ENCODE data around the gene LAIR1. TPM values are rescaled to one million over a fixed set of nuclear protein-coding genes. Genes with fewer than 3 reads are reported as not detected.
"Not testable (repeated sequence)": the region's sequence is repeated elsewhere in the genome, so short reads cannot be mapped to it uniquely, and the experiment has no call there.

The LAIR1 gene
- total RNA-seq, 1 experiment from 2014 or later: not detected

DNA sequence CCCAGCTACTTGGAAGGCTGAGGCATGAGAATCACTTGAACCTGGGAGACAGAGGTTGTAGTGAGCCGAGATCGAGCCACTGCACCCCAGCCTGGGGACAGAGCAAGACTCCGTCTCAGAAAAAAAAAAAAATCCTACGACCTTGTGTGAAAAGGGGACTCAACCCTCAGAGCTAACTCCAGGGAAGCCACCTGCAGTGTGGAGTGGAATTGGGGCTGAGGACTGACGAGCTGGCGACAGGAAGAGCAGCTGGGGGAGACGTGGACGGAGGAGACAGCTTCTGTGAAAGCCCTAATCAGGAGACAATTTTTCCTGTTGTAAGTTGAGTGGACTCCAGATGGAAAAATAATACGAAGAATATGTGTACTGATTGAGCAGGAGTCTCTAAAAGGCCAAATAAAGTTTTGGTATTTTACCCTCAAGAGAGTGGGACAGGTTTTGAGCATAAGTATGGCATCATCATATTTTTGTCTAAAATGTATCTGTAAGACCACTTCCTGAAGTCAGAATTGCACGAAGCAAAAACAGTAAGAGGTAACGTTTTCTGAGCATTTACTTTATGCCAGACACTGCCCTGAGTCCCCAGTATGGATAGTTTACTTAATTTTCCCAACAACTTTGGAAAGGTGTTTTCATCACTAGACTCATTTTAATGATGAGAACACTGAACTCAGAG is 12.0 kb upstream of the LAIR1 start:
- DNase-seq (ENCODE audit: low read depth): no peak

DNA sequence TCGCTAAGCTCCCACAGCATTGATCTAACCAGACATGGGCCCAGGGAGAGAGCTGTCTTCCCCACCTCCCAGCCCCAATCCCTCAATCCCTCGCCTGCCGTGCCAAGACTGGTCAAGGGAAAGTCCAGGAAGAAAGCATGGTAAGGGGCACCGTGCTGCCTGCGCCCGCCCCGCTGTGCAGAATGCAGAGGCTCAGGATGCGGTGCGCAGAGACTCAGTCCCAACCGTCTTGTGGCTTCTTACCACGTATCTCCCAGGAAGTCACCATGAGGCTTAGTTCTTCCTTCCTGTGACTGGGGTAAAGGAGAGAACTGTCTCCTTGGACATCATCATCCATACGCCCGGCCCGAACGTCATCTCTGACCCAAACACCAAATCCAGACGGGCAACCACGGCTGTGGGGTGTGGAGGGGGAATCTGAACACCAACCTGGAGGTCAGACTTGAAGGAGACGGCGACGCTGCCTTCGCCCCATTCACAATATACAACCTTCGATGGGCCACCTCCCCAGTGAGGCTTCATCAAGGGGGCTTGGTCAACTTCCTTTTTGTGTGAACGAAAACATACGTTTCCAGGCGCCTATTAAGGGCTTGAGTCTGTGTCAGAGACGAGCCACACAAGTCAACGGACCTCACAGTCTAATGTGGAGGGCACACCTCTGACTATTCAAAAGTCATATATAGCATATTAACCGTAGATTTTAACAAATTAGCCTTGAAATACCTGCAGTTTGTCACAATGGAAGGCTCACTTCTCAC is 10.6 kb upstream of the LAIR1 start:
- DNase-seq (ENCODE audit: low read depth): not testable (repeated sequence)

DNA sequence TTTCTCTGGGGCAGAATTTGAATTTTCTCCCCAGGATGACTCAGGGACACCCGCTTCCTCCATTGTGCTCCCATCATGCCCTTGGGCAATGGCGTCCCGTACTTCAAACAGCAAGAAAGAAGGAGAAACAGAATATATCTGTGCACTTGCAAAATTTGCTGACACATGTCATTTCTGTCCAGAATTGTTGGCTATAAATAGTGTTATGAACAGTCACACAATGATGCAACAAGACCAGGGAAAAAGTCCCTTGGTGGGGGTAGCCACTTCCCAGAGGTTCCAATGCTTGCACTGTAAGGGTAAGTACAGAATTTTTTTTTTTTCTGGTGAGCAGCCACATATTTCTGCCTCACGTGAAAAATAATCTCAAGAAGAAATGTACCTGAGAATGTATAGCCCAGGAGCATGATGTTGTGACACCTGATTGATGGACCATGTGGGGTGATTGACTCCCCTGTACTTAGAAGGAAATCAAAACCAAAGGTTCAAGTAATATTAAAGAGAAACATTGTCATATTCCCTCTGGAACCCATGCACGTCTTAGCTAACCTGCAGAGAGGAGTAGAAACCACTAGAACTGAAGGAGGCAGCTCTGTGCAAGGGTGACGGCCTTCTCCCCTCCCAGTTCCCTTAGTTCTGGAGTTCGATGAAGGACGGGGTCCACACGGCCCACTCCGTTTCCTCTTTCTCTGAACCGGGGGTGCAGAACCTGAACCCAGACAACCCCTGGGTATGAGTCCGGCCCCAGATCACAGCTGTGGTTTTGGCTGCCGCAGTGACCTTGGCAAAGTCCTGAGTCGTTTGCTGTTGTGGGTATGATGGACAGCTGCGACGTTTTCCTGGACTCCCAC is 9.3 kb upstream of the LAIR1 start:
- DNase-seq (ENCODE audit: low read depth): no peak

DNA sequence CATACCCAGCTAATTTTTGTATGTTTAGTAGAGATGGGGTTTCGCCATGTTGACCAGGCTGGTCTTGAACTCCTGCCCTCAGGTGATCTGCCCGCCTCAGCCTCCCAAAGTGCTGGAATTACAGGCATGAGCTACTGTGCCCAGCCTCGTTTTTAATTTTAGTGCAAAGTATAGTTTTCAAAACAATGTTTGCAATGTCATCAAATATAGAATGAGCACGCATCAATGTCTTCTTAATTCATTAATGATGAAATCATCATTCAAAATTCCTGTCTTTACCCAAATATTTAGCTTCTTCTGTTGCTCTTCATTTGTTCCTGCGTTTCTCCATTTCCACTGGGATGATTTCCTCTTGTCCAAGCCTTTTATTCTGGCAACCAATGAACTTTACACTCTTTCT is 6.7 kb upstream of the LAIR1 start:
- DNase-seq (ENCODE audit: low read depth): not testable (repeated sequence)

DNA sequence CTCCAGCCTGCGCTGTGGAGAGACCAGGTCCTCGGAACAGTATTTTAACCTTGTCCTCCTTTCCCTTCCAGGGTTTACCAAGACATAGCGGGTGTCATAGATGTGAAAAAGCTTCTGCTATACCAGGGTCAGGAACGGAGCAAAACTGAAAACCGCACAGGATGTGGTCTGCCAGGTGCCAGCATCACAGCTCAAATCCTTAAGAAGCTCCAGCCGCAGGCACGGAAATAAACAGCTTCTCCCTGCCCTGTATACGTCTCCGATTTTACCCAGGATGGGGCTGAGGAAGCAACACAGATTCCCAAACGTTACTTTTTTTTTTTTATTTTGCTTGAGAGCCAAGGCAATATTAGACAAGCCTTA is 5.7 kb upstream of the LAIR1 start:
- DNase-seq (ENCODE audit: low read depth): not testable (repeated sequence)

DNA sequence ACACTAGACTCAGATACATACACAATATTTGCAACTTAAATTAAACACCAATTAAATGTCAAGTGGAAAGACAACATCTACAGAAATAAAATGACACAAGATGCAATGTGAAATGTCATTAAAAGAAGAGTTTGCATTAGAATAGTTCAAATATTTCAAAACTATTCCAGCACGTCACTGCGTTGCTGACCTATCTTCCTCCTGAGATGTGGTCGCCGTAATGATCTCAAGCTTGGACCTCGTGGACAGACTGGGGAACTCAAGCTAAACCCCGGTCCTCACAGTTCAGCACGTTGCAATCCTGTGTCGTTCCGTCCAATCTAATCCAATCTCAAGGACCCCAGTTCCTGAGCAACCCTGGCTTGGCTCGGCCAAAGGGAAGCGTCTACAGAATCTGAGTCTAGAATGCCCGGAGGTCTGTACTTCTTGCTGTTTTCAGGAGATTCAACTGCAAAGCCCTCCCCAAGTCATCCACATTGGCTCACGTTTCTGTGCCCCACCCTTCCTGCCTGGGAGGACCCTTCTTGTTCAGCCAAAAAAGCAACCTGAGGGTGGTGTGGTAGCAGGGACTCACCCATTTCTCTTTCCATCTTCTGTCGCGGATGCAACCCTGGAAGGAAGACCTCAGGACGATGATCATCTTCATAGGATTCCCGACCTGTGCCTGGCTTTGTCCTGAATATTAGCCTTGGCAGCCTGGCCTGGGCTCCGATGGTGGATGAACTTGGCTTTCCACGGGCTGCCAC is 5.1 kb upstream of the LAIR1 start:
- DNase-seq (ENCODE audit: low read depth): not testable (repeated sequence)

DNA sequence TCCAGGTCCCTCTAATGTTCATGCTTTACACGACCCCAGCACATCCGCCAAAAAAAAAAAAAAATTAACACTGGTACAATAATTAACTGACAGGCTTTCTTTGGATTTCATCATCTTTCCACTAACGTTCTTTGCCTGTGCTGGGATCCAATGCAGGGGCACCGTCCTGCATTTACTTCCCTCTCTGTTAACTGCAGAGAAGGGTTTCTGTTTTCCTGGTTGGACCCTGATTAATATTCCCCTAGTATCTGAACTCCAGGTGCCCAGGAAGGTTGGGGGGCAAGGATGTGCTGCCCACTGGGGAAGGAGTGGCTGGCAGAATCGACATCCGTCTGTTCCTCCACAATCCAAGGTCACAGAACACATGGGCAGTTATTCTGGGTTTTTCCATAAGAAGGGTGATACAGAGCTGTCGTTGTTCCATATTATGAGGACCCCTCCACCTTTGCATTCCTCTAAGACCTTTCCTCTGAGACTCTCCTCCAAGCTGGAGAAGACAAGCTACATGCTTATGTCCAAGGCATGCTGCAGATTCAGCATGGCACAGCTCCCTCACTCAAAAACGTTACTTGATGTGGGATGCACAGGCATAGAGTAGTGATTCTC is 4.5 kb upstream of the LAIR1 start:
- DNase-seq (ENCODE audit: low read depth): no peak

DNA sequence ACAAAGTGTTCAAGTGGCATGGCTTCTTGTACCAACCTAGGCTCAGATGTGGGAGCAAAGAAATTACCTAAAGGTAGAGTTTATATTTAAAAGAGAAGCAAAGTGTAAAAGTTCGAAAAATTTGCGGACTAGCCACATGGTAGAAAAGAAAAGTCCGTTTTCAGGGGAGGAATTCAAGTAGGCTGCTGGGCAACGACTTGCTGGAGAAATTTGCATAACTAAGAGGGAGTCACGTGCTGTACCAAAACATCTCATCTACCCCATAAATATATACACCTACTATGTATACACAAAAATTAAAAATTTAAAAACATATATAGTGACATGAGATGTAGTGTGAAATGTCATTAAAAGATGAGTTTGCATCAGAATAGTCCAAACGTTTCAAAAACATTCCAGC is 2.1 kb upstream of the LAIR1 start:
- no peak for DNase-seq (ENCODE audit: low read depth)

DNA sequence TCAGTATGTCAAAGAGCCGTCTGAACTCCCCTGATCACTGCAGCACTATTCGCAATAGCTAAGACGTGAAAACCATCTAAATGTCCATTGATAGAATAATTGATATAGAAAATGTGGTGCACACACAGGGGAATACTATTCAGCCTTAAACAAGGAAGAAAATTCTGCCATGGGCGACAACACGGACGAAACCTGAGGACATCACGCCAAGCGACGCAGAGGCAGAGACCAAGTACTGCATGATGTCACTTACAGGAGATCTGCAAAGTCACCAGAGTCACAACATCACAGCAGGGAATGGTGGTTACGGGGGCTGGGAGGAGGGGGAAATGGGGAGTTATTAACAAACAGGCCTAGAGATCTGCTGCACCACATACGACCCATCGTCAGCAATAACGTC is 1.1 kb upstream of the LAIR1 start:
- not testable (repeated sequence) for DNase-seq (ENCODE audit: low read depth)

DNA sequence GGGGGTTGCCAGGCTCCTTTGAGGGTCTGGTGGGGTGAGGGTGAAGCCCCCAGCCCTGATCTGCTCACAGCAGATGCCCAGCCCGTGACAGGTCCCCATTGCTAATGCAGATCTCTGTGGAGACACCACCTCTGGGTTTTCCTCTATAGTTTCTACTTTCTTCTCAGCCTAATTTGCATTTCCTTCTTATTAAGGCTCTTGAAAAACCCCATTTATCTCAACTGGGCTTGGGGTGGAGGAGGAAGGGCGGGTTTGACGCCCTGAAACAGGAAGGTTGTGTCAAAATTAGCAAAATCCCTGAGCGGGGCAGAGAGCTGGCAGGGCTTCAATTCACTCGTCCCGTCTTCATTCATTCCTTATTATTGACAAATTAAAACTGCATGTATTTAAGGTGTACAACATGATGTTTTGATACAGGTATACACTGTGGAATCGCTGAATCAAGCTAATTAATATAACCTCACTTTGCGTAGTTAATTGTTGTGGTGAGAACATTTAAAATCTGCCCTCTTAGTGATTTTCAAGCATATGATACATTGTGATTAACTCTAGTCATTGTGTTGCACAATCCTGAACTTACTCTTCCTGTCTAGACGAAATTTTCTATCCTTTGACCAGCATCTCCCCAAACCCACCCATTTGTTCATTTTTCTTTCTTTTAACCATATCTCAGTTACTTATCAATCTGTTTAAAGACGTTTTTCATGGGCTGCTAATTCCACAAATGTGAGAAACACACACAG is 2.9 kb downstream of the LAIR1 start:
- DNase-seq (ENCODE audit: low read depth): not testable (repeated sequence)

DNA sequence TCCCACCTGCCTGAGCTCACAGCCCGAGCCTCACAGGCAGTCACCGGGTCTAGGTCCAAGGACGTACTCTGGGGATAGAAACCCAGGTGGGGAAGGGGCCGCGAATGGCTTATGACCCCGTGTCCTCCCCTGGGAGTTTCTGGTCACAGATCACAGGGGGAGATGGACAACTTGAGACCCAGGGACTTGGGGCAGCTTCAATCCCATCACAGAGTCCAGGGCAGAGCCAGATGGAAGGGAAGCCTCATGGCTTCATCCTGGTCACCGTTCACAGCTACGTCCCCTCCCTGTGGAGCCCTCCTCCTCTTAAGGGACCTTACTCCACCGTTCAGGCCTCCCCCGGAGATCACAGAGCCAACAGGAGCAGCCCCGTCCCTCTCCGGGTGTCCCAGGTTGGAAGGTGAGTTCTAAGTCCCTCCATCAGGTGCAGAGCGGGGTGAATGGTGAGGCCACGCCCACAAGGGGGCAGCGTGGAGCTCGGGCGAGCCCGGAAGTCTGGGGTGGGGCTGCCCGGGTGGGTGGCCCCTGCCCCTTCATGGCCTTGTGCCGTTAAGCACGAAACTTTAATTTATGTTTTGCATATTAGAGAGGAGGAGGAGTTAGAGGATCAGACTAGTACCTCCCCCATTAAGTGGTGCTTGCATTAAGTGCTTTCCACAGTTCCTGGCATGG is 5.4 kb downstream of the LAIR1 start:
- not testable (repeated sequence) for DNase-seq (ENCODE audit: low read depth)

DNA sequence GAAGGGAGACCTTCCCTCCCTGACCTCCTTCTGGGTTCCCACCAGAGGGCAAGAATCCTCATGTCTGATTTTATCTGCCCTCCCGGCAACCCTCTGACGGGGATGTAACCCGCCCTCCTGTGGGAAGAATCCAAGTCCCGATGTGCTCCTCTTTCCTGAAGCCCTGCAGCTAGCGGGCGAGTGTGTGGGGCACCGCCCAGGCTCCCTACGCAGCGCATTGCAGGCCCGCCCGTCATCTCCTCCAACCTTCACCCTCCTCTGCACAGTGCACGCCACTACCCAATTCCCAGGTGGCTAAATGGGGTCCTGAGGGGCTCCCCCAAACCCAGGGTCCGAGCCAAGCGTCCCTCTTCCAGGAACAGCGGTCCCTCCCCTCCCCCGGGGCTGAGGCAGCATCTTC is 7.3 kb downstream of the LAIR1 start:
- no peak for DNase-seq (ENCODE audit: low read depth)

DNA sequence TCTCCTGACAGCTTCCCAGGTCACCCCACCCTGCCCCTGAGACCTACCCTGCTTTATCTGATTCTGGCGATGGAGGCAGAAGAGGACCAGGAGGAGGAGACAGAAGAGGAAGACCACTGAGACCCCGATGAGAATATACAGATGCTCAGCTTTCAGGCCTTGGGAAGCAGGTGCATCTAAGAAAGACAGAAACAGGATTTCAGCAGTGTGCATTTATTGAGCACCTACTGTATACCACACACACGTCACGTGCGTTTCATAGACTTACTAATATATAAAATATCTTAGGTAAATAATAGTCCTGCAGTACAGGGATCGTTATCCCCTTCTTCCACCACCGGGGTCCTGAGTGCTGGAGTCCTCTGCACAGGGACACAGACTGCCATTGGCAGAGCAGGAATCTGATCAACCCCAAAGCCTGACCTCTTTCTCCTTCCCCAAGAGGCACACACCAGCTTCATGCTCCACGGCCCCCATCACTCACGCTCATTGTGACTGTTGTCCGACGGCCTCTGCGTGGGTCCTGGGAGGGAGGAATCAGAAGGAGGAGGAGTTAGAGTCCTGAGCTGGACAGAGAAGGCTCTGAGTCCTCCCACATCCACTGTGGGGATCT is 8.2 kb downstream of the LAIR1 start:
- DNase-seq (ENCODE audit: low read depth): no peak

DNA sequence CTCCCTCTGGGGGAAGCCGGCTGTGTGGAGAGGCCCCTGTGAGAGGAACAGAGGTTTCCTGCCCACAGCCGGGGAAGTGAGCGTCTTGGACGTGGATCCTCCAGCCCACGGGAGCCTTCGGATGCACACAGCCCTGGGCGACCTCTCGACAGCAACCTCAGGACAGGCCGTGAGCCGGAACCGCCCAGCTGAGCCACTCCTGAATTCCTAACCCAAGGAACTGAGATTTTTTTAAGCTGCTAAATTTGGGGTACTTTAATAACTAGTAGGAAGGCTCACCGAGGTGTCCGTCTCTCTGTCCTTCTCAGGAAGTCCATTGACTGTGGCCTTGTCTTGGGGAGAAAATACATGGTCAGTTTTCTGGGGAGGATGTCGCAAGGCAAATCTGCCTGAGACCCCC is 9.1 kb downstream of the LAIR1 start:
- DNase-seq (ENCODE audit: low read depth): no peak

DNA sequence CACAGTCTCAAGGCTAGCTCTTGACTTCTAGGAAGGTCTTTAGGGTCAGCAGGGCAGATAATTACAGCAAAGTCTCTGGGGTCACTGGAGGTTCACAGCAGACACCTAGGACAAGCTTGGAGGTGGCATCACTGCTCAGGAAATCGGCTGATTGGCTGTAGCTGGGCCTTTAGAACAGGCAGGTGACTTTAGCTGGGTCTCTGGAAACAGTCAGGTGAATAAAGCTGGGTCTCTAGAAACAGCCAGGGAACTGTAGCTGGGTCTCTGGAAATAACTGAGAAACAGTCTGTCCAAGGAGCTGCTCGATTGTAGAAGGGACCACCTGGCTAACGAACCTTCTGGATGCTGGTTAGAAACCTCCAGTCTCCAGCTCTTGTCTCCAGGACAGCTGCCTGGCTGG is 10.0 kb downstream of the LAIR1 start:
- no peak for DNase-seq (ENCODE audit: low read depth)

DNA sequence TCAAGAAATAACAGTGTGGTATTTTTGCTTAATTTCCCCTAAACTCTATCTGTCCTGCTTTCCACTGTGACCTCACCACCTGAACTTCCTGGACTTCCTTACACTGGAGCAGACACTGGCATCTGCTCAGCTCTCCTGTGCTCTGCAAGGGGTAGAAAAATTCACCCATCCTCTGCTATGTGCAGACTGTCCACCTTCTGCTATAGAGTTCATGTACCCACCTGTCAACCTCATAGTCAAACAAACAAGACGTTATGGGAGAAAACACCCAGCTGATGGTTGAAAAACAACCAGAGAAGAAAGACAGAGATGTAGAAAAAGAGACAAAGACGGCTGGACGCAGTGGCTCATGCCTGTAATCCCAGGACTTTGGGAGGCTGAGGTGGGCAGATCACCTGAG is 12.2 kb downstream of the LAIR1 start:
- DNase-seq (ENCODE audit: low read depth): no peak

DNA sequence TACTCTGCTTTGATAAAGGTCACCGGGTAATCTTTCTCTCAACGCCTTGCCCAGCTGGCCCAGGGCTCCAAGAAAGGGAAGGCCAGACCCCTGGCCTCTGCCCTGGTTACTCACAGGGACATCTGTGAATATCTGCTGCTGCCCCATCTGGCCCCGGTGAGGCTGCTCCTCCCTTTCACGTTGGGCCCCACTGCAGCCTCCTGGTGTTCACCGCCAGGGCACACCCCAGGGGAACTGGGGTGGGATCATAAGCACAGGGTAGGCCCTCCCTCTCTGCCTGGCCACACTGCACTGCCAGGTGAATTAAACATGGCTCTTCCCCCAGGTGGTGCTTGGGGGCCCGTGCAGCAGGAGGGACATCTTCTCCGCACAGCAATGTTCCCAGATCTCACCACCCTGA is 12.7 kb downstream of the LAIR1 start:
- no peak for DNase-seq (ENCODE audit: low read depth)

DNA sequence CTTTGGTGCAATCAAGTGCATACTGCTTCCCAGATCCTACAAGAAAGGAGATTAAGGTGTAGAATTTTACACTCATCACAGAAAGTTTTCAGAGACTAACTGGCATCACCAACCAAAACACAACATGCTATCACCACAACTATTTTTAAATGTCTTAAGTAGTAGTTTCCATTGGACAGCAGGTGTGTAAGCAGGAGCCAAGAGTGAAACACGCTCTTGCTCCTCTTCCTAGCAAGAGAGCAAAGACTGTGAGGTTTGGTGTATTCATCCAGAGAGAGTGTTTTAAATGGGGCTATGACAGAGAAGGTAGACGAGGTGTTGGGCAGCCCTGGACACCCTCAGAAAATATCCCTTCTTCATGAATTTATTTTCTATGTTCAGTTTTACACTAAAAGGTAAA is 13.3 kb downstream of the LAIR1 start:
- DNase-seq (ENCODE audit: low read depth): no peak

DNA sequence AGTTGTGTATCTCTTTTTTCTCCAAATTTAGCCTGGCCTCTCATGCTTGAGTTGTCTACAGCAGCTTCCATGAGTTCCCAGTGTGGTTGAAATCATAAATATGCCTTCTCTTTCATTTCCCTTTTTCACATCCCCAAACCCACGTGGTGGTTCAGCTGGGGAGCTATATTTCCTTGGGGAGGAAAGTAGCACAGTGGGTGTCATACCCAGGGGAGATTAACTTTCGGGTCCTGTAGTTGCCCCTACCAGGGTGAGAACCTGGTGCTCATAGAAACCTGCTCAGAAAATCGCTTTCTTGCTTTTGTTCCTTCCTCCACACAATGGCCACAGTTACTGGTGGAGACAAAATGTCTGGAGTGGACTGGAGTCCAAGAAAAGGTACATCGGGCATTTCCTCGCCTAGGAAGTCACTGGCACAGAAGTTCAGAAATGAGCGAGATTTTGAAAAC is 18.8 kb downstream of the LAIR1 start:
- no peak for DNase-seq (ENCODE audit: low read depth)
